Caco-2 (cell line): ENCODE data around the gene LMNB1. TPM values are rescaled to one million over a fixed set of nuclear protein-coding genes. Genes with fewer than 3 reads are reported as not detected.
"Not testable (repeated sequence)": the region's sequence is repeated elsewhere in the genome, so short reads cannot be mapped to it uniquely, and the experiment has no call there.

Experiments
- BruUV-seq: library from RNA; stranded (reverse); fragments of 400-500 nt; replicated peaks from 2 replicates; lab custom pipeline; 2021; lab: Mats Ljungman, UMichigan
- CTCF ChIA-PET: fragments of 300-600 bp; sonication (Branson Sonifier 250); formaldehyde crosslinking; loops from one replicate; lab custom pipeline; 2022; ENCODE audit warnings: antibody characterized with exemption; lab: Charles Lee
- POLR2A ChIA-PET: fragments of 300-600 bp; sonication (Branson Sonifier 250); formaldehyde crosslinking; loops from one replicate; lab custom pipeline; 2022; ENCODE audit warnings: antibody characterized with exemption; lab: Charles Lee
- DNase-seq, 2 experiments: peaks; one replicate each; pipeline versions ENCODE4 v3.0.0 to v3.0.0-alpha.2; 2020 to 2022
- H3K27me3 ChIP-seq: replicated peaks from 2 replicates; pipeline ENCODE4 v1.6.0; 2011; ENCODE audit warnings: low read length; ENCODE audit not compliant: control insufficient read depth, insufficient read depth
- H3K36me3 ChIP-seq: 2 replicates; pipeline ENCODE4 v1.5.1; 2011; ENCODE audit warnings: low read length; ENCODE audit not compliant: control insufficient read depth, insufficient read depth
- H3K4me1 ChIP-seq: fragments of 250-450 bp; sonication (Bioruptor Pico); 2 replicates; pipeline ENCODE4 v1.5.1; 2020; ENCODE audit warnings: mild to moderate bottlenecking
- H3K4me3 ChIP-seq: 2 replicates; pipeline ENCODE4 v1.5.1; 2011; ENCODE audit warnings: low read depth, mild to moderate bottlenecking, control low read depth, low read length
- H3K9me3 ChIP-seq: fragments of 250-450 bp; sonication (Bioruptor Pico); 2 replicates; pipeline ENCODE4 v1.5.1; 2020; ENCODE audit warnings: mild to moderate bottlenecking, moderate library complexity
- H3K27ac Mint-ChIP-seq: one replicate; pipeline ENCODE4 v1.8.0; 2022; ENCODE audit warnings: mixed read lengths; ENCODE audit not compliant: unreplicated experiment
- H3K27me3 Mint-ChIP-seq: one replicate; pipeline ENCODE4 v1.8.0; 2022; ENCODE audit warnings: mixed read lengths; ENCODE audit not compliant: insufficient read depth, unreplicated experiment
- H3K36me3 Mint-ChIP-seq: one replicate; pipeline ENCODE4 v1.8.0; 2022; ENCODE audit warnings: mild to moderate bottlenecking, mixed read lengths; ENCODE audit not compliant: insufficient read depth, unreplicated experiment
- H3K4me1 Mint-ChIP-seq: one replicate; pipeline ENCODE4 v1.8.0; 2022; ENCODE audit warnings: low read depth, mixed read lengths; ENCODE audit not compliant: unreplicated experiment
- H3K4me3 Mint-ChIP-seq: one replicate; pipeline ENCODE4 v1.8.0; 2022; ENCODE audit warnings: mild to moderate bottlenecking, moderate library complexity, mixed read lengths; ENCODE audit not compliant: unreplicated experiment
- H3K9me3 Mint-ChIP-seq: one replicate; pipeline ENCODE4 v1.8.0; 2022; ENCODE audit warnings: mixed read lengths; ENCODE audit not compliant: unreplicated experiment
- intact Hi-C: fragments of 100-400 bp; cut with micrococcal nuclease; formaldehyde crosslinking; loops from one replicate; pipeline ENCODE4 v1.10.0; 2022; ENCODE audit not compliant: unreplicated experiment
- total RNA-seq: library from RNA; stranded (reverse); gene quantifications from 2 replicates; pipeline ENCODE4 v1.2.3, GENCODE V29; 2022
- TF ChIP-seq, protein P1 (sequence below), 2 experiments: fragments of 200-600 bp in 1 of 2; IDR thresholded peaks; 1 replicate in 1 of 2; 2 replicates in 1 of 2; pipeline versions ENCODE4 v1.5.1 to v1.8.0; 2011 to 2022; ENCODE audit warnings: antibody characterized with exemption in 1 of 2, control low read depth in 1 of 2, inconsistent platforms in 1 of 2, low read depth in 1 of 2, low read length in 1 of 2, mild to moderate bottlenecking in 1 of 2, moderate library complexity in 1 of 2; ENCODE audit not compliant: insufficient read depth in 1 of 2, severe bottlenecking in 1 of 2, unreplicated experiment in 1 of 2

LMNB1 gene
- total RNA-seq, 1 experiment from 2014 or later, result 152 TPM

DNA sequence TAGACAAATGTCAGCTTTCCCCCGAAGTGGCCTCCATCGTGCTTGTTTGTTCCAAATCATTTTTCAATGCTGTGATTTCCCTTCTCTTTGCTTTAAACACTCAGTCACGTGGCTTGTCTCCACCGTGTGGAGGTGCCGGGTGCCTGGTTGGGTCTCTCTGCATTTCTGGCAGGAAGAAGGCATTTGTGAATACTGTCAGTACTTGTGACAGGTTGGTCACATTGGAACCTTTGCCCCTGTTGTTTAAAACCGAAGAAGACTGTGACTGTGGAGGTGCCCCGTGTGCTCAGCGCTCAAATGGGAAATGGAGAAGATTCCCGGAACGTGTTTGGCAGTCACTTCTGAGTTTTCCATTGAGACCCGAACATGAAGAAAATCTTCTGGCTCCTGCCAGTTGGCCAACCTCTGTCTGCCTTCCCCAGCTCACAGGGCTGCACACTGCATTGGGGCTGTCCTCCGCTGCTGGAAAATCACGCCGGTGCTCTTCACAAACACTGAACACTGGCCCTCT is 74.6 kb downstream of the LMNB1 start:
- BruUV-seq, result no TSS peak
- POLR2A ChIA-PET, result no interaction called here
- Mint-ChIP-seq H3K9me3 (no peaks in the 10 kb centered on the region), H3K27me3 (no peaks in the 10 kb centered on the region), H3K4me1 (peaks cover 5% of the 10 kb centered on the region), H3K27ac (no peak overlapping the region), H3K4me3 (no peak overlapping the region), H3K36me3 (peaks cover 12% of the 10 kb centered on the region)
- Histone ChIP-seq H3K36me3 (no peaks in the 10 kb centered on the region), H3K9me3 (no peaks in the 10 kb centered on the region), H3K27me3 (no peaks in the 10 kb centered on the region), H3K4me1 (no peaks in the 10 kb centered on the region; the same call in 1 of the 2 replicates), H3K4me3 (no peak overlapping the region)
- TF ChIP-seq, protein P1, sequence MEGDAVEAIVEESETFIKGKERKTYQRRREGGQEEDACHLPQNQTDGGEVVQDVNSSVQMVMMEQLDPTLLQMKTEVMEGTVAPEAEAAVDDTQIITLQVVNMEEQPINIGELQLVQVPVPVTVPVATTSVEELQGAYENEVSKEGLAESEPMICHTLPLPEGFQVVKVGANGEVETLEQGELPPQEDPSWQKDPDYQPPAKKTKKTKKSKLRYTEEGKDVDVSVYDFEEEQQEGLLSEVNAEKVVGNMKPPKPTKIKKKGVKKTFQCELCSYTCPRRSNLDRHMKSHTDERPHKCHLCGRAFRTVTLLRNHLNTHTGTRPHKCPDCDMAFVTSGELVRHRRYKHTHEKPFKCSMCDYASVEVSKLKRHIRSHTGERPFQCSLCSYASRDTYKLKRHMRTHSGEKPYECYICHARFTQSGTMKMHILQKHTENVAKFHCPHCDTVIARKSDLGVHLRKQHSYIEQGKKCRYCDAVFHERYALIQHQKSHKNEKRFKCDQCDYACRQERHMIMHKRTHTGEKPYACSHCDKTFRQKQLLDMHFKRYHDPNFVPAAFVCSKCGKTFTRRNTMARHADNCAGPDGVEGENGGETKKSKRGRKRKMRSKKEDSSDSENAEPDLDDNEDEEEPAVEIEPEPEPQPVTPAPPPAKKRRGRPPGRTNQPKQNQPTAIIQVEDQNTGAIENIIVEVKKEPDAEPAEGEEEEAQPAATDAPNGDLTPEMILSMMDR (IDR thresholded peaks at IDR 0.05; ENCODE audit: insufficient read depth in 1 of 2, low read depth in 1 of 2, low read length in 1 of 2, severe bottlenecking in 1 of 2, unreplicated experiment in 1 of 2), result no peak
- CTCF ChIA-PET, result no interaction called here
- intact Hi-C loops, result no loop called here
- no peak for DNase-seq

DNA sequence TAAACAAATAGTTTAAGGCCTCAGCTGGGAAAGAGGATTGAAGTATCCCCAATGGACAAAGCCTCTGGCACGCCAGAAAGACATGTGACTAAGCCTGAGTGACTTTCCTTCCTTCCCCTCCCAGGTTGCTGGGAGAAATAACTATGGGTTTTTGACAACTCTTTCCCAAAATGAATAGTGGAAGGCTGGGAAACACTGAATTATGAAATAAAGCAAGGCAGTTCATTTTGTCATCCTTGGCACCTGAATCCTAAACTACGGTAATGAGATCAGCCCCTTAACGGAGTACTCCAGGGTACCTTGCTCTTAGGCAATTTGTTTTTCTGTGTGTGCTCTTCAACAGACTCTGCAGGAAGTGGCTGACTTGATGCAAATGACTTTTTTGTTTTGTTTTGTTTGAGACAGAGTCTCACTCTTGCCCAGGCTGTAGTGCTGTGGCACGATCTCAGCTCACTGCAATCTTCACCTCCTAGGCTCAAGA is 75.2 kb downstream of the LMNB1 start:
- intact Hi-C loops, result no loop called here
- Mint-ChIP-seq H3K9me3 (no peaks in the 10 kb centered on the region), H3K27ac (no peak overlapping the region), H3K36me3 (peaks cover 12% of the 10 kb centered on the region), H3K4me1 (peaks cover 5% of the 10 kb centered on the region), H3K27me3 (no peaks in the 10 kb centered on the region), H3K4me3 (no peak overlapping the region)
- no peak for DNase-seq
- POLR2A ChIA-PET, result no interaction called here
- CTCF ChIA-PET, result no interaction called here
- TF ChIP-seq, protein P1 (IDR thresholded peaks at IDR 0.05; ENCODE audit: insufficient read depth in 1 of 2, low read depth in 1 of 2, low read length in 1 of 2, severe bottlenecking in 1 of 2, unreplicated experiment in 1 of 2), result no peak
- Histone ChIP-seq H3K9me3 (no peaks in the 10 kb centered on the region), H3K4me3 (no peak overlapping the region), H3K27me3 (no peaks in the 10 kb centered on the region), H3K36me3 (no peaks in the 10 kb centered on the region), H3K4me1 (no peaks in the 10 kb centered on the region; the same call in 1 of the 2 replicates)
- BruUV-seq, result no TSS peak

DNA sequence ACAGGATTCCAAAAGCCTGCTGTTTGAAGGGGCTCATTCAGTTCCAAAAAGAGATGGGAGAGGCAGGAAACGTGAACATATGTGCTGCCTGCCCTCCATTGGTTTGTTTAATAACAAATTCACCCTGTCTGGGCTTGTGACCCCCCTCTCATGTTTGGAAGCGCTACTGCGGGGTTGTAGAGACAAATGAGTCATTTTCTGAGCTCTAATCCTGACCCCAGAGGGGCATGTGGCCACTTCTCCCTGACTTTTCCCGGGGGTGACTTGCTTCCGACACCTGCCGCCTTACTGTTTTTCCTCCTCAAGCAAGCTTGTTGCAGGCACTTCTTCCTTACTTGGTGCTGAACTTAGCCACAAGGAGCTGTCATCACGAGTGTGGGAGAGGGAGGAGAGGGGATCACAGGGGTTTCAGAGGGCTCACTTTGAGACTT is 75.9 kb downstream of the LMNB1 start:
- TF ChIP-seq, protein P1 (IDR thresholded peaks at IDR 0.05; ENCODE audit: insufficient read depth in 1 of 2, low read depth in 1 of 2, low read length in 1 of 2, severe bottlenecking in 1 of 2, unreplicated experiment in 1 of 2), result no peak
- no peak overlapping the region for H3K27ac Mint-ChIP-seq
- BruUV-seq, result no TSS peak

DNA sequence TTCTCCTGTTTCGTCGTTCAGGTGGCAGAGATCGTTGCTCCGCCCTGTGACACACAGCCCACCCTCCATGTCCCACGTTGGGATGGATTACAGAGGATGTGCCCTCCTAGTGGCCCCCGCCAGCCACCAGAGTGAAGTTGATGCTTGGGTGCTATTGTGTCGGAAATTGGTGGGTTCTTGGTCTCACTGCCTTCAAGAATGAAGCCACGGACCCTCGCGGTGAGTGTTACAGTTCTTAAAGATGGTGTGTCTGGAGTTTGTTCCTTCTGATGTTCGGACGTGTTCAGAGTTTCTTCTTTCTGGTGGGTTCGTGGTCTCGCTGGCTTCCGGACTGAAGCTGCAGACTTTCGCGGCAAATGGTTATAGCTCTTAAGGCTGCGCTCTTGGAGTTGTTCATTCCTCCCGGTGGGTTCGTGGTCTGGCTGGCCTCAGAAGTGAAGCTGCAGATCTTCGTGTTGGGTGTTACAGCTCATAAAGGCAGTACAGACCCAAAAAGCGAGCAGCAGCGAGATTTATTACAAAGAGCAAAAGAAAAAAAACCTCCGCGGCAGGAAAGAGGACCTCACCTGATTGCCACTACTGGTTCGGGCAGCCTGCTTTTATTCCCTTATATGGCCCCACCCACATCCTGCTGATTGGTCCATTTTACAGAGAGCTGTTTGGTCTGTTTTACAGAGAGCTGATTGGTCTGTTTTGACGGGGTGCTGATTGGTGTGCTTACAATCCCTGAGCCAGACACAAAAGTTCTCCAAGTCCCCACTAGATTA is 76.8 kb downstream of the LMNB1 start:
- H3K4me3 Mint-ChIP-seq, H3K4me3 ChIP-seq, H3K9me3 ChIP-seq, H3K4me1 Mint-ChIP-seq, H3K4me1 ChIP-seq, DNase-seq, BruUV-seq, H3K36me3 ChIP-seq, H3K27me3 Mint-ChIP-seq, intact Hi-C loops, CTCF ChIA-PET, H3K27ac Mint-ChIP-seq, H3K9me3 Mint-ChIP-seq, POLR2A ChIA-PET, H3K27me3 ChIP-seq: not testable (repeated sequence)
- H3K36me3 Mint-ChIP-seq, result peaks cover 12% of the 10 kb centered on the region

More for the DNA sequence above, 75.9 kb downstream of the LMNB1 start:
- ChIA-PET POLR2A (no interaction called here), CTCF (no interaction called here)
- Histone ChIP-seq H3K4me1 (no peaks in the 10 kb centered on the region; the same call in 1 of the 2 replicates), H3K36me3 (no peaks in the 10 kb centered on the region), H3K9me3 (no peaks in the 10 kb centered on the region), H3K27me3 (no peaks in the 10 kb centered on the region), H3K4me3 (no peak overlapping the region)
- DNase-seq, result no peak
- Mint-ChIP-seq H3K4me1 (peaks cover 5% of the 10 kb centered on the region), H3K27me3 (no peaks in the 10 kb centered on the region), H3K9me3 (no peaks in the 10 kb centered on the region), H3K4me3 (no peak overlapping the region), H3K36me3 (peaks cover 12% of the 10 kb centered on the region)
- intact Hi-C loops, result no loop called here
